Measurements from ENCODE around the gene TTYH1. TPM values are rescaled to one million over a fixed set of nuclear protein-coding genes. Genes with fewer than 3 reads are reported as not detected.

The TTYH1 gene
- total and polyA plus RNA-seq, 2 of the 8 experiments (the other 6 are each of a cell fraction or from before 2014, with no cell fraction given), result 26.7 to 46.5 TPM

DNA sequence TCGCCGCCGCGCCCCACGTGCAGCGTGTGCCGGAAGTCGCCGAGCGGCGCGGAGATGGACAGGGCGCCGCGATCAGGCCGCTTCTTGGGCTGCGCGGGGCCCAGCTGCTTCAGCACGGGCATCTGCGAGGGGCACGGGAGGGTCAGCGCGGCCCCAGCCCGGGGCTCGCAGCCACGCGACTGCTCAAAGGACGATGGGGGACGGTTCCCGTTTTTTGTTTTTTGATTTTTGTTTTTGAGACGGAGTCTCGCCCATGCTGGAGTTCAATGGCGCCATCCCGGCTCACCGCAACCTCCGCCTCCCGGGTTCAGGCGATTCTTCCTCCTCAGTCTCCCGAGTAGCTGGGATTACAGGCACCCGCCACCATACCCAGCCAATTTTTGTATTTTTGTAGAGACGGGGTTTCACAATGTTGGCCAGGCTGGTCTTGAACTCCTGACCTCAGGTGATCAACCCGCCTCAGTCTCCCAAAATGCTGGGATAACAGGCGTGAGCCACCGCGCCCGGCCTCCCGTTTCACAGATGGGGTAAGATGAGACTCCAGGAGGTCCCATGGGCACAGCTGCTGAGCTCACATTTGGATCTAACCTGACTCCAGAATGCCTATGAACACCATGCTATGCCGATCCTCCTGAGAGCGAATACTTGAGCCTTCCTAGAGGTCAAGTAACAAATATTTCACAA lies 50.3 kb downstream of the TTYH1 start (continued):
- TF ChIP-seq, protein P1, sequence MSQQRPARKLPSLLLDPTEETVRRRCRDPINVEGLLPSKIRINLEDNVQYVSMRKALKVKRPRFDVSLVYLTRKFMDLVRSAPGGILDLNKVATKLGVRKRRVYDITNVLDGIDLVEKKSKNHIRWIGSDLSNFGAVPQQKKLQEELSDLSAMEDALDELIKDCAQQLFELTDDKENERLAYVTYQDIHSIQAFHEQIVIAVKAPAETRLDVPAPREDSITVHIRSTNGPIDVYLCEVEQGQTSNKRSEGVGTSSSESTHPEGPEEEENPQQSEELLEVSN (IDR thresholded peaks at IDR 0.05), result no peak
- peak; percentile 74; the same call in 1 of the 2 replicates for TF ChIP-seq MAX (IDR thresholded peaks at IDR 0.05)
- TF ChIP-seq CHD2 (IDR thresholded peaks at IDR 0.05; ENCODE audit: low read length), result no peak
- no peak for TF ChIP-seq CHD7 (IDR thresholded peaks at IDR 0.05; ENCODE audit: insufficient replicate concordance, low read length)

All from H1 (cell line).